Fibroblast of lung (primary cell): Measurements from ENCODE around the gene NPM3. TPM values are rescaled to one million over a fixed set of nuclear protein-coding genes. Genes with fewer than 3 reads are reported as not detected.
A peak's percentile ranks its signal among the peaks of the same experiment; 100 is the strongest.

ENCODE experiments used
- DNase-seq, 2 donors: peaks; one replicate each; pipeline versions ENCODE4 v3.0.0 to v3.0.0-alpha.2; 2010; ENCODE audit warnings: low read depth in 2 of 2
- H2AFZ ChIP-seq: 2 replicates; pipeline ENCODE4 v1.5.1; 2012; ENCODE audit warnings: low read length, control low read depth, inconsistent platforms
- H3K27ac ChIP-seq: 2 replicates; pipeline ENCODE4 v1.5.1; 2011; ENCODE audit warnings: low read length, control low read depth; ENCODE audit not compliant: insufficient read depth
- H3K27me3 ChIP-seq: 2 replicates; pipeline ENCODE4 v1.5.1; 2011; ENCODE audit warnings: mild to moderate bottlenecking, low read length; ENCODE audit not compliant: control insufficient read depth, insufficient read depth
- H3K36me3 ChIP-seq: 2 replicates; pipeline ENCODE4 v1.5.1; 2011; ENCODE audit warnings: low read length; ENCODE audit not compliant: control insufficient read depth, insufficient read depth
- H3K4me1 ChIP-seq: 2 replicates; pipeline ENCODE4 v1.5.1; 2011; ENCODE audit warnings: low read length; ENCODE audit not compliant: control insufficient read depth, insufficient read depth; ENCODE audit errors: extremely low read depth
- H3K4me2 ChIP-seq: 2 replicates; pipeline ENCODE4 v1.5.1; 2011; ENCODE audit warnings: low read length, control low read depth; ENCODE audit not compliant: insufficient read depth; ENCODE audit errors: extremely low read depth
- H3K4me3 ChIP-seq, 4 experiments: fragments of 200-600 bp in 1 of 4; sonication (generic) in 1 of 4; replicated peaks in 1 of 4; 2 replicates each; pipeline ENCODE4 v1.5.1; 2011 to 2016; ENCODE audit warnings: low read length in 4 of 4, low read depth in 3 of 4, mild to moderate bottlenecking in 3 of 4, control low read depth in 2 of 4, inconsistent platforms in 1 of 4, mixed read lengths in 1 of 4; ENCODE audit not compliant: insufficient read depth in 1 of 4; ENCODE audit errors: control extremely low read depth in 1 of 4
- H3K79me2 ChIP-seq: 2 replicates; pipeline ENCODE4 v1.5.1; 2012; ENCODE audit warnings: mild to moderate bottlenecking, low read length, inconsistent platforms; ENCODE audit not compliant: control insufficient read depth, insufficient read depth
- H3K9ac ChIP-seq: 2 replicates; pipeline ENCODE4 v1.5.1; 2011; ENCODE audit warnings: mild to moderate bottlenecking, low read length, control low read depth; ENCODE audit not compliant: insufficient read depth
- H3K9me3 ChIP-seq: 2 replicates; pipeline ENCODE4 v1.5.1; 2012; ENCODE audit warnings: low read depth, low read length; ENCODE audit not compliant: control insufficient read depth, insufficient read depth
- H4K20me1 ChIP-seq: 2 replicates; pipeline ENCODE4 v1.5.1; 2011; ENCODE audit warnings: low read length; ENCODE audit not compliant: control insufficient read depth, insufficient read depth; ENCODE audit errors: extremely low read depth
- EZH2 ChIP-seq: IDR thresholded peaks from 2 replicates; pipeline ENCODE4 v1.5.1; 2012; ENCODE audit warnings: low read length, control low read depth, mild to moderate bottlenecking; ENCODE audit errors: missing control alignments
- polyA plus RNA-seq, 2 donors: library from polyadenylated mRNA; depleted of rRNA in 1 of 2; stranded (reverse) in 1 of 2; unstranded in 1 of 2; fragments of >200 nt; gene quantifications; 2 replicates each; pipeline ENCODE4 v1.2.1, GENCODE V29; 2011 to 2012; ENCODE audit warnings: missing spikeins in 1 of 2
- total RNA-seq: library from RNA; depleted of rRNA; stranded (reverse); fragments of >200 nt; gene quantifications from 2 replicates; pipeline ENCODE4 v1.2.1, GENCODE V29; 2014
- TF ChIP-seq, protein P1 (sequence below), 2 donors: IDR thresholded peaks in 1 of 2; conservative IDR thresholded peaks in 1 of 2; 1 replicate in 1 of 2; 2 replicates in 1 of 2; pipeline ENCODE4 v1.5.1; 2011 to 2012; ENCODE audit warnings: low read length in 2 of 2, control low read depth in 1 of 2, inconsistent platforms in 1 of 2, low read depth in 1 of 2, mild to moderate bottlenecking in 1 of 2

The NPM3 gene
- total and polyA plus RNA-seq, 2 donors (not counting 1 experiment from before 2014, with no cell fraction given): 29.1 to 80.8 TPM

DNA sequence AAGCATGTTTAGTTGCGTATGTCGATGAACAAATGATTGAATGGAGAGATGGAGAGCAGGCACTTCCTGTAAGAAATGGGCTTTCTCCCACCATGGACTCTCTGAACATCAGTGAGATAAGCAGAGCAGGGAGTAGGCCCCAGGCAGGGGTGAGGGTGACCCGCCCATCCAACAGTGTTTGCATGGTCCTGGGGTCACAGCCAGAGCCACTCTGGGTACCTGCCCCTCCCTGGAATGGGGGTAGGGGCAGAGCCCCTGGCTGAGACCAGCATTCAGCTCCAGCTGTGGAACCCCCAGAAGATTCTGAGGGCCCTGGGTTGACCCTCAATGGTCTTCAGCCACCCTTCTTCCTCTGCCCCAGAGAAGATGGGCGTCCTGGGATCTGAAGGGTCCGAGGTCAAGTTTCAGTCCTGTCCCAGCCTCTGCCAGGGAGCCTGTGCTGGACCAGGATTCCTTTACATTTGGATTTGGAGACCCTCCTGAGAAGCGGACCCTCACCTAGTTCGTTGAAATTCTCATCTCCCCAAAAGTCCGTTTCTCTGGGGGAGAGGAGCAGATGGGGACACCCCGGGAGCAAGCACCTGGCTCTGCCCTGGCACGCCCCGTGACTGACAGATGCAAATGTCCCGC is 5.0 kb downstream of the NPM3 start:
- no peak overlapping the region for H2AFZ ChIP-seq
- peaks cover 33% of the 10 kb centered on the region for H3K27me3 ChIP-seq
- H3K4me3 ChIP-seq: no peak overlapping the region
- H4K20me1 ChIP-seq: no peaks in the 10 kb centered on the region
- no peaks in the 10 kb centered on the region for H3K9me3 ChIP-seq
- H3K36me3 ChIP-seq: no peaks in the 10 kb centered on the region
- no peak overlapping the region for H3K9ac ChIP-seq
- H3K79me2 ChIP-seq: peaks cover 9% of the 10 kb centered on the region
- peaks cover 5% of the 10 kb centered on the region for H3K4me1 ChIP-seq
- no peak overlapping the region for H3K4me2 ChIP-seq
- H3K27ac ChIP-seq: no peak overlapping the region
- no peak for DNase-seq
- TF ChIP-seq EZH2: no peak
- TF ChIP-seq, protein P1, sequence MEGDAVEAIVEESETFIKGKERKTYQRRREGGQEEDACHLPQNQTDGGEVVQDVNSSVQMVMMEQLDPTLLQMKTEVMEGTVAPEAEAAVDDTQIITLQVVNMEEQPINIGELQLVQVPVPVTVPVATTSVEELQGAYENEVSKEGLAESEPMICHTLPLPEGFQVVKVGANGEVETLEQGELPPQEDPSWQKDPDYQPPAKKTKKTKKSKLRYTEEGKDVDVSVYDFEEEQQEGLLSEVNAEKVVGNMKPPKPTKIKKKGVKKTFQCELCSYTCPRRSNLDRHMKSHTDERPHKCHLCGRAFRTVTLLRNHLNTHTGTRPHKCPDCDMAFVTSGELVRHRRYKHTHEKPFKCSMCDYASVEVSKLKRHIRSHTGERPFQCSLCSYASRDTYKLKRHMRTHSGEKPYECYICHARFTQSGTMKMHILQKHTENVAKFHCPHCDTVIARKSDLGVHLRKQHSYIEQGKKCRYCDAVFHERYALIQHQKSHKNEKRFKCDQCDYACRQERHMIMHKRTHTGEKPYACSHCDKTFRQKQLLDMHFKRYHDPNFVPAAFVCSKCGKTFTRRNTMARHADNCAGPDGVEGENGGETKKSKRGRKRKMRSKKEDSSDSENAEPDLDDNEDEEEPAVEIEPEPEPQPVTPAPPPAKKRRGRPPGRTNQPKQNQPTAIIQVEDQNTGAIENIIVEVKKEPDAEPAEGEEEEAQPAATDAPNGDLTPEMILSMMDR (conservative IDR thresholded peaks at IDR 0.05 in 1 of 2, IDR thresholded peaks at IDR 0.05 in 1 of 2; ENCODE audit: low read depth in 1 of 2, low read length in 2 of 2): no peak

DNA sequence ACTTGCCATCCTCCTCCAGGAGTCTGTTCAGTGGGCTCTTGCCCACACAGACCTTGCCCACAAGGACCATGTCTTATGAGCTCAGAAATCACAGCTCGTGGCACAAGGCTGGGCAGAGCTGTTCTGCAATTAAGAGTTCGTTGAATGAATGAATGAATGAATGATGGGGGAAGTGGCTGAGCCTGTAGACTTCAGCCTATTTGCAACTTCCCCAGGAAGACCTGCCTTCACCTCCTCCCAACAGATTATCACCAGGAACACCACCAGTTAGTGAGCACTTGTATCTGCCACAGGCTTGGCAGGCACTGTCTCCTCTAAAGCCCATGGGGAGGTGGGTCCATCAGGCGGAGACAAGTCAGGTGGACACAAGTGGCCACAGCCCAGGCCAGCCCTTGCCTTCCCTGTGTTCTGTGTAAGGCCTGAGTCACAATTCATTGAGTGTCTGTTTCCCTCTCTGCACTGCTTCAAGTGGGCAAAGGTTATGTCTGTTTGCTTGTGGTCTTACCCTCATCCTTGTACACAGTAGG is 5.6 kb downstream of the NPM3 start:
- Histone ChIP-seq H4K20me1 (no peaks in the 10 kb centered on the region), H3K4me3 (no peak overlapping the region), H3K36me3 (no peaks in the 10 kb centered on the region), H3K27ac (no peak overlapping the region), H3K79me2 (peaks cover 6% of the 10 kb centered on the region), H3K4me2 (no peak overlapping the region), H3K9ac (no peak overlapping the region), H3K4me1 (peaks cover 5% of the 10 kb centered on the region), H3K27me3 (peaks cover 38% of the 10 kb centered on the region), H2AFZ (no peak overlapping the region), H3K9me3 (no peaks in the 10 kb centered on the region)
- no peak for TF ChIP-seq EZH2
- TF ChIP-seq, protein P1 (conservative IDR thresholded peaks at IDR 0.05 in 1 of 2, IDR thresholded peaks at IDR 0.05 in 1 of 2; ENCODE audit: low read depth in 1 of 2, low read length in 2 of 2): no peak
- no peak for DNase-seq

DNA sequence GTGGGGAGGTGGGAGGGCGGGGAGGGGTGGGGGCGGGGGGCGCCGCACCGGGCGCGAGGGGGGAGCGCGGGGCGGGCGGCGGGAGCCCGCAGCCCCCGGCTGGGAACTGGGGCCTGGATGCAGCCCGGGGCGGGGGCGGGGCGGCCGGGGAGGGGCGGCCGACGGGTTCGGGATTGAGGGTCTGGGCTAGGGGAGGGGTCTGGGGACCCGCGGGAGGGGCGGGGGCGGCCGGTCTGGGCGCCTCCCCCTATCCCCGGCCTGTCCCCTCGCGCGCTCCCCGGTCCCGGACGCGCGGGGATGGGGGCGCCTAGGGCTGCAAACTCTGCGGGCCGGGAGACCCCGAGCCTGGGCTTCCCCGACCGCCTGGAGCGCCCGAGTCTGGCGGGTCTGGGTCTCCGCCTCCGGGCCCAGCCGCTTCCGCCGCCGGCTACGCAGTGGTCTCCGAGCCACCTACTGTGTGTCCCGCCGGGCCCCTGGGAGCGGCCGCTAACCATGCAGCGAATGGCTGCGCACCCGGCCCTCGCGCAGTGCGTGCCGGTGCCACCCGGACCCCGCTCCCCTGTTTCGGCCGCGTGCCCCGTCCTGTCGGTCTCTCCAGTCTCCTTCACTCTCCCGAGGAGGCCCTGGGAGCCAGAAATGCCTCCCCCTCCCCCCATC is 7.0 kb downstream of the NPM3 start:
- no peak overlapping the region for H3K27ac ChIP-seq
- H3K4me3 ChIP-seq: no peak overlapping the region
- no peaks in the 10 kb centered on the region for H4K20me1 ChIP-seq
- H3K4me2 ChIP-seq: no peak overlapping the region
- TF ChIP-seq, protein P1 (conservative IDR thresholded peaks at IDR 0.05 in 1 of 2, IDR thresholded peaks at IDR 0.05 in 1 of 2; ENCODE audit: low read depth in 1 of 2, low read length in 2 of 2): no peak
- TF ChIP-seq EZH2: peak; percentile 88
- H3K9ac ChIP-seq: no peak overlapping the region
- H3K79me2 ChIP-seq: no peaks in the 10 kb centered on the region
- peaks cover 5% of the 10 kb centered on the region for H3K4me1 ChIP-seq
- H3K36me3 ChIP-seq: no peaks in the 10 kb centered on the region
- no peak for DNase-seq
- no peaks in the 10 kb centered on the region for H3K9me3 ChIP-seq
- no peak overlapping the region for H2AFZ ChIP-seq
- H3K27me3 ChIP-seq: peaks cover 52% of the 10 kb centered on the region
